Brain microvascular endothelial cell (primary cell): ENCODE results near the gene FAM209B.

Source experiments
- DNase-seq: peaks from one replicate; pipeline ENCODE4 v3.0.0-alpha.2; 2020
- H3K27ac ChIP-seq: fragments of 250-450 bp; sonication (Bioruptor Pico); 2 replicates; pipeline ENCODE4 v1.5.1; 2020; ENCODE audit warnings: mild to moderate bottlenecking, moderate library complexity
- H3K27me3 ChIP-seq: fragments of 250-450 bp; sonication (Bioruptor Pico); replicated peaks from 2 replicates; pipeline ENCODE4 v1.5.1; 2020; ENCODE audit warnings: mild to moderate bottlenecking
- H3K36me3 ChIP-seq: fragments of 250-450 bp; sonication (Bioruptor Pico); replicated peaks from 2 replicates; pipeline ENCODE4 v1.5.1; 2020; ENCODE audit warnings: mild to moderate bottlenecking
- H3K4me3 ChIP-seq: 2 replicates; pipeline ENCODE4 v1.5.1; 2011; ENCODE audit warnings: low read depth, mild to moderate bottlenecking, control low read depth, low read length, moderate library complexity
- in situ Hi-C: cut with HindIII; loops from 2 replicates; pipeline ENCODE4 v1.10.0; 2017; ENCODE audit warnings: low sequenced_read_pairs, low pct_ligation_motif_present
- TF ChIP-seq, protein P1 (sequence below): IDR thresholded peaks from 2 replicates; pipeline ENCODE4 v1.5.1; 2011; ENCODE audit warnings: low read depth, mild to moderate bottlenecking, moderate library complexity, low read length, control low read depth, inconsistent platforms; ENCODE audit errors: missing control alignments

FAM209B gene

DNA sequence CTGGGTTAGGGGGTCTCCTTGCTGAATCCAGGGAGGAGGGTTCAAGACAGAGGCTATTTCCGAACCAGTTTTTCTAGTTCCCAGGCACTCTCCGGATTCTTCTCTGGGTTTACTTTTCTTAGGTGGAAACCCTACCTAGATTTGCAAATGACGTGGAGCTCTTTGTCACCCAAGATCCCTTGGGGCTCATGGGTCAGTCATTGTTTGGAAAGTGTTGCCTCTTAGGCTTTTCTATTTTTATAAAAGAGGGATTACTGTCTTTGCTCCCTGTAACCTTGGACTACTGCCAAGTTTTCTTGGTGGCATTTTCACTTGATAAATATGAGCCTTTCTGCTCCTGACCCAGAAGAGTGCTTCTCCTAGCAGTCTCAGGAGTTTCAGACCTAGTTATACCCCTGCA, 33.6 kb downstream of the FAM209B start:
- no peak overlapping the region for H3K4me3 ChIP-seq
- TF ChIP-seq, protein P1, sequence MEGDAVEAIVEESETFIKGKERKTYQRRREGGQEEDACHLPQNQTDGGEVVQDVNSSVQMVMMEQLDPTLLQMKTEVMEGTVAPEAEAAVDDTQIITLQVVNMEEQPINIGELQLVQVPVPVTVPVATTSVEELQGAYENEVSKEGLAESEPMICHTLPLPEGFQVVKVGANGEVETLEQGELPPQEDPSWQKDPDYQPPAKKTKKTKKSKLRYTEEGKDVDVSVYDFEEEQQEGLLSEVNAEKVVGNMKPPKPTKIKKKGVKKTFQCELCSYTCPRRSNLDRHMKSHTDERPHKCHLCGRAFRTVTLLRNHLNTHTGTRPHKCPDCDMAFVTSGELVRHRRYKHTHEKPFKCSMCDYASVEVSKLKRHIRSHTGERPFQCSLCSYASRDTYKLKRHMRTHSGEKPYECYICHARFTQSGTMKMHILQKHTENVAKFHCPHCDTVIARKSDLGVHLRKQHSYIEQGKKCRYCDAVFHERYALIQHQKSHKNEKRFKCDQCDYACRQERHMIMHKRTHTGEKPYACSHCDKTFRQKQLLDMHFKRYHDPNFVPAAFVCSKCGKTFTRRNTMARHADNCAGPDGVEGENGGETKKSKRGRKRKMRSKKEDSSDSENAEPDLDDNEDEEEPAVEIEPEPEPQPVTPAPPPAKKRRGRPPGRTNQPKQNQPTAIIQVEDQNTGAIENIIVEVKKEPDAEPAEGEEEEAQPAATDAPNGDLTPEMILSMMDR: no peak
- H3K27ac ChIP-seq: no peak overlapping the region
- no peaks in the 10 kb centered on the region for H3K36me3 ChIP-seq
- no peak for DNase-seq
- in situ Hi-C loops: no loop called here
- H3K27me3 ChIP-seq: no peaks in the 10 kb centered on the region

DNA sequence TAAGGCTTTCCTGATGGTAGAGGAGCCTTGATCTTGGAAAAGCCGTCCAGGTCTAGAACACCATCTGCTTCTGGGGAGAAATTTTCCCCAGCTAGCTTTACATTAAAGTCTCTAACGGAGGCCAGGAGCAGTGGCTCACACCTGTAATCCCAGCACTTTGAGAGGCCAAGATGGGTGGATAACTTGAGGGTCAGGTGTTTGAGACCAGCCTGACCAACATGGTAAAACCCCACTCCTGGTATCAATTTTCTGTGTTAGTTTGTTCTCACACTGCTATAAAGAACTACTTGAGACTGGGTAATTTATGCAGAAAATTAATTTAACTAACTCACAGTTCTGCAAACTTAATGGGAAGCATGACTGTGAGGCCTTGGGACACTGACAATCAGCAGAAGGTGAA, 37.8 kb downstream of the FAM209B start:
- Histone ChIP-seq H3K36me3 (no peaks in the 10 kb centered on the region), H3K27ac (no peak overlapping the region), H3K27me3 (no peaks in the 10 kb centered on the region), H3K4me3 (no peak overlapping the region)
- in situ Hi-C loops: no loop called here
- TF ChIP-seq, protein P1: no peak
- no peak for DNase-seq

DNA sequence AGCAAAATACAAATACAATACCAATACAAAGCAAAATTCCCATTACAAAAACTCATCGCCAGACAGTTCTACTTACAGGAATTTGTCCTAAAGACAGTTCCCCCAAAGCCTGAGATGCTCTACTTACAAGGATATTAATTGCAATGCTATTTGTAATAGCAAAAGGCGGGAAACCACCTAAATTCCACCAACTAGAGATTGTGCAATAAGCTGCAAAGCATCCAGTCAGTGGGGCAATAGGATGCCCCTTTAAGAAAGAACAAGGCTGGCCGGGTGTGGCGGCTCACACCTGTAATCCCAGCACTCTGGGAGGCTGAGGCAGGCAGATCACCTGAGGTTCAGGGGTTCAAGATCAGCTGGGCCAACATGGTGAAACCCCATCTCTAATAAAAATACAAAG, 39.1 kb downstream of the FAM209B start:
- H3K27ac ChIP-seq: no peak overlapping the region
- DNase-seq: no peak
- H3K4me3 ChIP-seq: no peak overlapping the region
- TF ChIP-seq, protein P1: no peak
- H3K27me3 ChIP-seq: no peaks in the 10 kb centered on the region
- H3K36me3 ChIP-seq: no peaks in the 10 kb centered on the region
- in situ Hi-C loops: no loop called here

DNA sequence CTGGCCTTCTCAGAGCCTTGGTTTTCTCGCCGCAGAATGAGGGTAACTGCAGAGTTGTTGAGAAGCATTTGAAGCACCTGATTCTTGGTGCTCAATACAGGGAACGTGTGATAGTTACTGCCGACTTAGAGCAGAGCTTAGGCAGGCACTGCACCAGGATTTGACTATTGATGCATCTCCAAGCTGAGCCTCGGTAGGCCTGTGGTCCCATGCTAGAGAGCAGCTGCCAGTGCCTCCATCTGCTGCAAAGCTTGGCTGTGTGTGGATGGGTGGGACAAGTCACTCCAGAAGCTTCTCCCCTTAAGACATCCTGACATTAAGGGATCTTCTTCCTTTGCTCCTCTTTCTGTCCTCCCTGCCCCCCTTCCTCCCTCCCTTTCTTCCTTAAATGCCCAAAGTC, 40.9 kb downstream of the FAM209B start:
- Histone ChIP-seq H3K36me3 (no peaks in the 10 kb centered on the region), H3K27ac (no peak overlapping the region), H3K27me3 (no peaks in the 10 kb centered on the region), H3K4me3 (no peak overlapping the region)
- TF ChIP-seq, protein P1: no peak
- no peak for DNase-seq
- in situ Hi-C loops: no loop called here

DNA sequence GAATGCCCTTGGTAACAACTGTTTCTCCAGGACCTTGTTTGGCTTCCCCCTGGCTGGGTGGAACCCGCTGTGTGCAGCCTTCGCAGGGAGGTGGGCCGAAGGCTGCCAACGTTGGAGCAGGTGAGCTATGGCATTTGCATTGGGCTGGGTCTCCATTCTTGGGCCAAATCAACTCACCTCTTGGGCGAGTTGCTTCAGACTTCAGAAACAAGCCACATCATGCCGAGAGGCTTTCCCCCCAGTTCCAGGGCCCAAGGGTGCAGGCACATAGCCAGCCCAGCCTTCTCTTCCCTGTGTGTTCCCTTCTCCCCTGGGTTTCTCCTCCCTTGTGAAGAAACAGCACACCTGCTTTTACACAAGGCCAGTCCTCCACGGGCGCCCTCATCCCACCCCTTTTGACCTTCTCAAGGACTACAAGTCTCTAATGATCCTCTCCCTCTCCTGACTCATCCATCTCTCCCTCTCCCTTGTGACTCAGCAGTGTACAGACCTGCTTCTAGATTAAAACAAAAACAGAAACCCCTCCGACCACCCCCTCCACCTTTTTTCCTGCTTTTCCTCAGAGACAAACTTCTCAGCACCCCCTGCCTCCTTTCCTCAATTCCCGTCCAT, 41.6 kb downstream of the FAM209B start:
- H3K4me3 ChIP-seq: no peak overlapping the region
- H3K27ac ChIP-seq: no peak overlapping the region
- TF ChIP-seq, protein P1: no peak
- in situ Hi-C loops: no loop called here
- no peak for DNase-seq
- no peaks in the 10 kb centered on the region for H3K27me3 ChIP-seq
- no peaks in the 10 kb centered on the region for H3K36me3 ChIP-seq

DNA sequence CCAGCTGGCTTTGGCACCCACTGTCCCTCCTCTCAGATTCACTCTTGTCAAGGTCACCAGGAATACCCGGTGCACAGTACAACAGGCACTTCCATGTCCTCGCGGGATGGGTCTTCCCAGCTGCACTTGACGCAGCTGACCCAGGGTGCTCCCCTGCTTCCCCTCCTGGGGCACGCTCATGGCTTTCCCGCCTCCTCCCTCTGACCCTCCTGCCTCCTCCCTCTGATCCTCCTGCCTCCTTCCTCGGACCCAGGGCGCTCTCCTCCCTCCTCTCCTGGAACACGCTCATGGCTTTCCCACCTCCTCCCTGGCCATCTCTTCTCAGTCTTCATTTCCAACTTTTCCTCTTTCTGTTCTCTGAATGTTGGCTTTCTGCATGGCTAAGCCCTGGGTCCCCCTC, 42.1 kb downstream of the FAM209B start:
- no peak overlapping the region for H3K4me3 ChIP-seq
- no peaks in the 10 kb centered on the region for H3K27me3 ChIP-seq
- no peaks in the 10 kb centered on the region for H3K36me3 ChIP-seq
- TF ChIP-seq, protein P1: no peak
- no peak overlapping the region for H3K27ac ChIP-seq
- in situ Hi-C loops: no loop called here
- no peak for DNase-seq
